H1 (cell line): ENCODE measurements around the gene SORBS1. TPM values are rescaled to one million over a fixed set of nuclear protein-coding genes. Genes with fewer than 3 reads are reported as not detected.

Experiments
- CREB1 ChIP-seq: IDR thresholded peaks from 2 replicates; pipeline ENCODE4 v1.6.1; 2012; ENCODE audit warnings: inconsistent platforms
- FOSL1 ChIP-seq: IDR thresholded peaks from 2 replicates; pipeline ENCODE4 v1.6.1; 2011; ENCODE audit warnings: mild to moderate bottlenecking, low read depth, low read length, moderate library complexity; ENCODE audit not compliant: insufficient read depth
- JUND ChIP-seq: IDR thresholded peaks from 2 replicates; pipeline ENCODE4 v1.6.1; 2011; ENCODE audit warnings: mild to moderate bottlenecking, improper control_type of control experiment, low read length
- KDM5A ChIP-seq: fragments of 200-600 bp; IDR thresholded peaks from 2 replicates; pipeline ENCODE4 v1.7.1; 2012; ENCODE audit warnings: mild to moderate bottlenecking, low read length, inconsistent platforms, mixed read lengths
- RFX5 ChIP-seq: IDR thresholded peaks from 2 replicates; pipeline ENCODE4 v1.6.1; 2011; ENCODE audit warnings: low read depth, low read length, improper control_type of control experiment, borderline replicate concordance
- YY1 ChIP-seq: IDR thresholded peaks from 2 replicates; pipeline ENCODE4 v1.6.1; 2011; ENCODE audit warnings: low read depth, mild to moderate bottlenecking, low read length
- polyA plus RNA-seq, 7 experiments: library from polyadenylated mRNA; depleted of rRNA in 3 of 7; stranded (reverse) in 5 of 7; unstranded in 2 of 7; fragments of >200 nt in 5 of 7; fragments of 200-250 nt in 2 of 7; gene quantifications; 1 replicate in 5 of 7; 2 replicates in 1 of 7; 4 replicates in 1 of 7; pipeline versions ENCODE4 v1.2.1 to v1.2.3, GENCODE V29; 2011 to 2013; ENCODE audit warnings: missing spikeins in 2 of 7, mixed read lengths in 2 of 7
- total RNA-seq: library from RNA; stranded (reverse); fragmentation: NEBNext Ultra II Directional; extraction: Animal tissue kit (Norgen Biotek cat#: 25700); gene quantifications from 2 replicates; pipeline ENCODE4 v1.2.1, GENCODE V29; 2021
- TF ChIP-seq, protein P1 (sequence below): IDR thresholded peaks from 2 replicates; pipeline ENCODE4 v1.6.1; 2011; ENCODE audit warnings: low read length, improper control_type of control experiment

SORBS1 gene
- total and polyA plus RNA-seq, 2 of the 8 experiments (the other 6 are each of a cell fraction or from before 2014, with no cell fraction given) = 16.0 to 35.0 TPM

DNA sequence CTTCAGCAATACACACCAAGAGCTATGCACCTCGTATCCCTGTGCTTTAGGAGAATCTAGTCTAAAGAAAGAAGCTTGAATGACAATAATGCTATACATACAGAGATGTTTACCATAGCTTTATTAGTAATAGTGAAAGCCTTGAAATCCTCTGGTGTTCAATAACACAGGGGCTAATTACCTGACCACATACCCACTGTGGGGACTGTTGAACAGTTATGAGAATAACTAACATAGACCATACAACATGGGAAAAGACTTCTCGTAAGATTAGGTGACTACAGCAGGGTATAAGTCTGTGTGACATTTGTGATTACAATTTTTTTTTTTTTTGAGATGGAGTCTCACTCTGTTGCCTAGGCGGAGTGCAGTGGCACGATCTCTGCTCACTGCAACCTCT, 111.0 kb downstream of the SORBS1 start (continued):
- TF ChIP-seq, protein P1, sequence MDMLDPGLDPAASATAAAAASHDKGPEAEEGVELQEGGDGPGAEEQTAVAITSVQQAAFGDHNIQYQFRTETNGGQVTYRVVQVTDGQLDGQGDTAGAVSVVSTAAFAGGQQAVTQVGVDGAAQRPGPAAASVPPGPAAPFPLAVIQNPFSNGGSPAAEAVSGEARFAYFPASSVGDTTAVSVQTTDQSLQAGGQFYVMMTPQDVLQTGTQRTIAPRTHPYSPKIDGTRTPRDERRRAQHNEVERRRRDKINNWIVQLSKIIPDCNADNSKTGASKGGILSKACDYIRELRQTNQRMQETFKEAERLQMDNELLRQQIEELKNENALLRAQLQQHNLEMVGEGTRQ = no peak
- TF ChIP-seq FOSL1 (no peak), JUND (no peak), YY1 (no peak), KDM5A (no peak), RFX5 (no peak), CREB1 (no peak)
